DOHH2 (cell line): ENCODE results near the gene GREM2.

Source experiments
- H3F3A ChIP-seq: fragments of 200-600 bp; sonication (generic), shearing (Covaris generic); 2 replicates; pipeline ENCODE4 v1.6.0; 2016; ENCODE audit warnings: antibody characterized with exemption, mild to moderate bottlenecking; ENCODE audit not compliant: control insufficient read depth, insufficient read depth
- H3K27ac ChIP-seq: fragments of 200-600 bp; sonication (generic); 2 replicates; pipeline ENCODE4 v1.5.1; 2014; ENCODE audit warnings: low read depth, mild to moderate bottlenecking, low read length, moderate library complexity
- H3K27me3 ChIP-seq: fragments of 200-600 bp; sonication (generic); 2 replicates; pipeline ENCODE4 v1.6.1; 2014; ENCODE audit warnings: mild to moderate bottlenecking, low read length, mixed read lengths; ENCODE audit not compliant: control insufficient read depth
- H3K36me3 ChIP-seq: fragments of 200-600 bp; sonication (generic); 2 replicates; pipeline ENCODE4 v1.6.1; 2014; ENCODE audit warnings: mild to moderate bottlenecking, low read length, moderate library complexity, mixed read lengths; ENCODE audit not compliant: control insufficient read depth
- H3K4me1 ChIP-seq: fragments of 200-600 bp; sonication (generic); 2 replicates; pipeline ENCODE4 v1.6.1; 2014; ENCODE audit warnings: mild to moderate bottlenecking, low read length, mixed read lengths; ENCODE audit not compliant: control insufficient read depth
- H3K4me2 ChIP-seq: fragments of 200-600 bp; sonication (generic); 2 replicates; pipeline ENCODE4 v1.6.0; 2014; ENCODE audit warnings: mild to moderate bottlenecking, low read length, moderate library complexity
- H3K4me3 ChIP-seq: fragments of 200-600 bp; sonication (generic); 2 replicates; pipeline ENCODE4 v1.5.1; 2014; ENCODE audit warnings: mild to moderate bottlenecking, low read length, mixed read lengths
- H3K79me2 ChIP-seq: fragments of 200-600 bp; sonication (generic); 2 replicates; pipeline ENCODE4 v1.6.1; 2014; ENCODE audit warnings: mild to moderate bottlenecking, low read length, mixed read lengths; ENCODE audit not compliant: control insufficient read depth
- H3K9me2 ChIP-seq: fragments of 200-600 bp; sonication (generic); replicated peaks from 2 replicates; pipeline ENCODE4 v1.6.1; 2014; ENCODE audit warnings: mild to moderate bottlenecking, low read length, mixed read lengths; ENCODE audit not compliant: control insufficient read depth
- H3K9me3 ChIP-seq: fragments of 200-600 bp; sonication (generic); 2 replicates; pipeline ENCODE4 v1.6.1; 2014; ENCODE audit warnings: antibody characterized with exemption, low read length, mixed read lengths; ENCODE audit not compliant: control insufficient read depth, insufficient read depth
- H4K20me1 ChIP-seq: fragments of 200-600 bp; sonication (generic); 2 replicates; pipeline ENCODE4 v1.6.0; 2014; ENCODE audit warnings: low read depth, mild to moderate bottlenecking, antibody characterized with exemption, low read length, moderate library complexity; ENCODE audit not compliant: control insufficient read depth, insufficient read depth
- EZH2phosphoT487 ChIP-seq: fragments of 200-600 bp; sonication (generic); IDR thresholded peaks from 2 replicates; pipeline ENCODE4 v1.6.1; 2017; ENCODE audit warnings: borderline replicate concordance, mild to moderate bottlenecking, antibody characterized with exemption, low read length, moderate library complexity, mixed read lengths
- TF ChIP-seq, protein P1 (sequence below): fragments of 200-600 bp; sonication (generic); IDR thresholded peaks from one replicate; pipeline ENCODE4 v1.5.1; 2014; ENCODE audit warnings: antibody characterized with exemption, mild to moderate bottlenecking, low read depth, low read length; ENCODE audit not compliant: poor library complexity, severe bottlenecking

GREM2 gene

DNA sequence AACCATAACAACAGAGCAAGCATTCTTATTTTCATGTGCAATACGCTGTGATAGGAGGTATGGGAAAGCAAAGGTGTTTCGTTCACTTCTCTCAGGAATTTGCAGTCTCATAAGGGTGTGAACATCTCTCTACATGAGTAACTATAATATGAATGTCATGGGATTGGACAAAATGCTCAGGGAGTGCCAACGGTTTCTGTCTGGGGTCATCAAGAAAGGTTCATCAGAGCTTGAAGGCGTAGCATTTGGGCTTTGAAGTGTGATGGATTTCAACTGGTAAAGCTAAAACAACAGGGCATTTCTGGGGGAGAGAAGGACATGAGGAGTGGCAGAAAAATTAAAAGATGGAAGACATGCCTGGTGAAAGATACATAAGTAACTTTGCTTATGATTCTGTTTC, 32.4 kb downstream of the GREM2 start:
- Histone ChIP-seq H3K4me1 (peaks cover 15% of the 10 kb centered on the region), H3K27me3 (no peaks in the 10 kb centered on the region), H3K4me2 (no peak overlapping the region), H3F3A (no peaks in the 10 kb centered on the region), H3K9me2 (no peaks in the 10 kb centered on the region), H3K36me3 (no peaks in the 10 kb centered on the region), H4K20me1 (no peaks in the 10 kb centered on the region), H3K4me3 (no peak overlapping the region), H3K27ac (no peak overlapping the region), H3K79me2 (no peaks in the 10 kb centered on the region), H3K9me3 (no peaks in the 10 kb centered on the region)
- TF ChIP-seq, protein P1, sequence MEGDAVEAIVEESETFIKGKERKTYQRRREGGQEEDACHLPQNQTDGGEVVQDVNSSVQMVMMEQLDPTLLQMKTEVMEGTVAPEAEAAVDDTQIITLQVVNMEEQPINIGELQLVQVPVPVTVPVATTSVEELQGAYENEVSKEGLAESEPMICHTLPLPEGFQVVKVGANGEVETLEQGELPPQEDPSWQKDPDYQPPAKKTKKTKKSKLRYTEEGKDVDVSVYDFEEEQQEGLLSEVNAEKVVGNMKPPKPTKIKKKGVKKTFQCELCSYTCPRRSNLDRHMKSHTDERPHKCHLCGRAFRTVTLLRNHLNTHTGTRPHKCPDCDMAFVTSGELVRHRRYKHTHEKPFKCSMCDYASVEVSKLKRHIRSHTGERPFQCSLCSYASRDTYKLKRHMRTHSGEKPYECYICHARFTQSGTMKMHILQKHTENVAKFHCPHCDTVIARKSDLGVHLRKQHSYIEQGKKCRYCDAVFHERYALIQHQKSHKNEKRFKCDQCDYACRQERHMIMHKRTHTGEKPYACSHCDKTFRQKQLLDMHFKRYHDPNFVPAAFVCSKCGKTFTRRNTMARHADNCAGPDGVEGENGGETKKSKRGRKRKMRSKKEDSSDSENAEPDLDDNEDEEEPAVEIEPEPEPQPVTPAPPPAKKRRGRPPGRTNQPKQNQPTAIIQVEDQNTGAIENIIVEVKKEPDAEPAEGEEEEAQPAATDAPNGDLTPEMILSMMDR: no peak
- no peak for TF ChIP-seq EZH2phosphoT487

GRCh38 chr1:240577095-240577494, 34.9 kb downstream of the GREM2 start:
- Histone ChIP-seq H3K4me1 (peaks cover 15% of the 10 kb centered on the region), H4K20me1 (no peaks in the 10 kb centered on the region), H3K79me2 (no peaks in the 10 kb centered on the region), H3K4me2 (no peak overlapping the region), H3F3A (no peaks in the 10 kb centered on the region), H3K4me3 (no peak overlapping the region), H3K36me3 (no peaks in the 10 kb centered on the region), H3K9me3 (no peaks in the 10 kb centered on the region), H3K27me3 (no peaks in the 10 kb centered on the region), H3K27ac (no peak overlapping the region), H3K9me2 (no peaks in the 10 kb centered on the region)
- TF ChIP-seq, protein P1: no peak
- TF ChIP-seq EZH2phosphoT487: no peak

- no peaks in the 10 kb centered on the region for H3K36me3 ChIP-seq
- peaks cover 15% of the 10 kb centered on the region for H3K4me1 ChIP-seq
- no peaks in the 10 kb centered on the region for H3F3A ChIP-seq
- no peaks in the 10 kb centered on the region for H3K9me2 ChIP-seq
- H3K4me2 ChIP-seq: peak overlapping the region; percentile 57
- H3K27ac ChIP-seq: peak overlapping the region; percentile 34
- H3K27me3 ChIP-seq: no peaks in the 10 kb centered on the region
- TF ChIP-seq, protein P1: no peak
- TF ChIP-seq EZH2phosphoT487: no peak
- H3K9me3 ChIP-seq: no peaks in the 10 kb centered on the region
- peak overlapping the region; percentile 57 for H3K4me3 ChIP-seq
- no peaks in the 10 kb centered on the region for H4K20me1 ChIP-seq
- no peaks in the 10 kb centered on the region for H3K79me2 ChIP-seq
These were observed 35.8 kb downstream of the GREM2 start for GRCh38 chr1:240575981-240576662.
